Activated T-cell treated with anti-CD3 and anti-CD28 coated beads, Interleukin-2, amount 50 U/mL, for 72 hours (primary cell): ENCODE data around the gene APCDD1L. TPM values are rescaled to one million over a fixed set of nuclear protein-coding genes. Genes with fewer than 3 reads are reported as not detected.
A peak's percentile ranks its signal among the peaks of the same experiment; 100 is the strongest.

Experiments used
- ATAC-seq, 2 donors: fragments of 150-1000 bp; cut with Tn5 transposase; replicated peaks in 1 of 2; 2 replicates each; pipeline ENCODE4 v1.10.0; 2021; ENCODE audit warnings: moderate library complexity in 2 of 2, mild to moderate bottlenecking in 1 of 2
- DNase-seq, 2 donors: peaks; one replicate each; pipeline ENCODE4 v3.0.0; 2021 to 2022; ENCODE audit warnings: mixed read lengths in 1 of 2
- H3K27ac Mint-ChIP-seq: one replicate; pipeline ENCODE4 v1.8.0; 2022; ENCODE audit warnings: mild to moderate bottlenecking, moderate library complexity, mixed read lengths
- H3K27me3 Mint-ChIP-seq: one replicate; pipeline ENCODE4 v1.8.0; 2022; ENCODE audit warnings: low read depth, mixed read lengths
- H3K36me3 Mint-ChIP-seq, 2 donors: one replicate each; pipeline ENCODE4 v1.8.0; 2022; ENCODE audit warnings: mixed read lengths in 2 of 2, mild to moderate bottlenecking in 1 of 2; ENCODE audit not compliant: insufficient read depth in 2 of 2
- H3K4me1 Mint-ChIP-seq: one replicate; pipeline ENCODE4 v1.8.0; 2022; ENCODE audit warnings: low read depth, mixed read lengths
- H3K4me3 Mint-ChIP-seq, 2 donors: one replicate each; pipeline ENCODE4 v1.8.0; 2022; ENCODE audit warnings: mild to moderate bottlenecking in 2 of 2, mixed read lengths in 2 of 2, moderate library complexity in 2 of 2
- H3K9me3 Mint-ChIP-seq, 2 donors: one replicate each; pipeline ENCODE4 v1.8.0; 2022; ENCODE audit warnings: mixed read lengths in 2 of 2
- total RNA-seq, 2 donors: library from RNA; stranded (reverse); gene quantifications; one replicate each; pipeline ENCODE4 v1.2.3, GENCODE V29; 2022

APCDD1L gene
- total RNA-seq, 2 donors from 2014 or later, result not detected

- no peak overlapping the region for H3K27ac Mint-ChIP-seq
- H3K4me3 Mint-ChIP-seq, result no peak overlapping the region
- H3K36me3 Mint-ChIP-seq, result peaks cover 8 to 12% of the 10 kb centered on the region in 2 donors
- peaks cover 8% of the 10 kb centered on the region for H3K4me1 Mint-ChIP-seq
- H3K9me3 Mint-ChIP-seq, result peaks cover 3 to 9% of the 10 kb centered on the region in 2 donors
- DNase-seq, result no peak
- peaks cover 20% of the 10 kb centered on the region for H3K27me3 Mint-ChIP-seq
- ATAC-seq, result no peak
Measured at GRCh38 chr20:58483051-58483450, 32.1 kb downstream of the APCDD1L start.

GRCh38 chr20:58482416-58482815 is 32.8 kb downstream of the APCDD1L start:
- H3K4me3 Mint-ChIP-seq, result no peak overlapping the region
- ATAC-seq, result no peak
- H3K36me3 Mint-ChIP-seq, result peaks cover 8 to 12% of the 10 kb centered on the region in 2 donors
- H3K27me3 Mint-ChIP-seq, result peaks cover 20% of the 10 kb centered on the region
- peaks cover 8% of the 10 kb centered on the region for H3K4me1 Mint-ChIP-seq
- no peak for DNase-seq
- H3K9me3 Mint-ChIP-seq, result peaks cover 3 to 9% of the 10 kb centered on the region in 2 donors
- H3K27ac Mint-ChIP-seq, result no peak overlapping the region

GRCh38 chr20:58481481-58482021 is 33.6 kb downstream of the APCDD1L start:
- no peak overlapping the region for H3K27ac Mint-ChIP-seq
- peak; percentile 75 to 79 for ATAC-seq
- H3K4me1 Mint-ChIP-seq, result peaks cover 8% of the 10 kb centered on the region
- H3K27me3 Mint-ChIP-seq, result peaks cover 20% of the 10 kb centered on the region
- peaks cover 7 to 11% of the 10 kb centered on the region in 2 donors for H3K36me3 Mint-ChIP-seq
- peak; percentile 74 to 83 for DNase-seq
- peak overlapping the region in 1 of 2 donors; percentile 54 for H3K4me3 Mint-ChIP-seq
- H3K9me3 Mint-ChIP-seq, result peaks cover 3 to 9% of the 10 kb centered on the region in 2 donors

GRCh38 chr20:58480551-58481336 is 34.5 kb downstream of the APCDD1L start:
- no peak overlapping the region for H3K27ac Mint-ChIP-seq
- no peak overlapping the region for H3K4me3 Mint-ChIP-seq
- peaks cover 2 to 3% of the 10 kb centered on the region in 2 donors for H3K36me3 Mint-ChIP-seq
- no peak for DNase-seq
- H3K9me3 Mint-ChIP-seq, result peaks cover 0 to 1% of the 10 kb centered on the region in 2 donors
- ATAC-seq, result no peak
- H3K27me3 Mint-ChIP-seq, result peaks cover 20% of the 10 kb centered on the region
- peaks cover 8% of the 10 kb centered on the region for H3K4me1 Mint-ChIP-seq

- DNase-seq, result no peak
- Mint-ChIP-seq H3K9me3 (peaks cover 0 to 1% of the 10 kb centered on the region in 2 donors), H3K36me3 (peaks cover 0 to 2% of the 10 kb centered on the region in 2 donors), H3K27ac (no peak overlapping the region), H3K27me3 (peaks cover 20% of the 10 kb centered on the region), H3K4me3 (no peak overlapping the region), H3K4me1 (peaks cover 8% of the 10 kb centered on the region)
- ATAC-seq, result no peak
Measured at GRCh38 chr20:58479726-58480440, 35.3 kb downstream of the APCDD1L start.

- H3K9me3 Mint-ChIP-seq, result peaks cover 0 to 1% of the 10 kb centered on the region in 2 donors
- H3K27ac Mint-ChIP-seq, result no peak overlapping the region
- no peak overlapping the region for H3K4me3 Mint-ChIP-seq
- ATAC-seq, result no peak
- no peak for DNase-seq
- H3K36me3 Mint-ChIP-seq, result no peaks in the 10 kb centered on the region
- H3K4me1 Mint-ChIP-seq, result peaks cover 8% of the 10 kb centered on the region
- peaks cover 16% of the 10 kb centered on the region for H3K27me3 Mint-ChIP-seq
Measured at GRCh38 chr20:58478141-58478805, 36.9 kb downstream of the APCDD1L start.

- Mint-ChIP-seq H3K9me3 (peaks cover 0 to 1% of the 10 kb centered on the region in 2 donors), H3K4me3 (no peak overlapping the region), H3K4me1 (no peaks in the 10 kb centered on the region), H3K36me3 (no peaks in the 10 kb centered on the region), H3K27ac (no peak overlapping the region), H3K27me3 (no peaks in the 10 kb centered on the region)
- DNase-seq, result no peak
- ATAC-seq, result no peak
Measured at GRCh38 chr20:58475466-58475865, 39.7 kb downstream of the APCDD1L start.

- Mint-ChIP-seq H3K4me3 (no peak overlapping the region), H3K27ac (no peak overlapping the region), H3K9me3 (peaks cover 0 to 1% of the 10 kb centered on the region in 2 donors), H3K4me1 (no peaks in the 10 kb centered on the region), H3K27me3 (no peaks in the 10 kb centered on the region), H3K36me3 (no peaks in the 10 kb centered on the region)
- ATAC-seq (no peak), DNase-seq (no peak)
Measured at GRCh38 chr20:58473453-58474425, 41.5 kb downstream of the APCDD1L start.

- ATAC-seq (no peak), DNase-seq (no peak)
- Mint-ChIP-seq H3K27ac (no peak overlapping the region), H3K36me3 (no peaks in the 10 kb centered on the region), H3K27me3 (no peaks in the 10 kb centered on the region), H3K4me3 (no peak overlapping the region), H3K4me1 (no peaks in the 10 kb centered on the region), H3K9me3 (no peaks in the 10 kb centered on the region)
Measured at GRCh38 chr20:58472273-58473018, 42.8 kb downstream of the APCDD1L start.

- ATAC-seq (no peak), DNase-seq (no peak)
- Mint-ChIP-seq H3K4me3 (no peak overlapping the region), H3K4me1 (no peaks in the 10 kb centered on the region), H3K27ac (no peak overlapping the region), H3K36me3 (no peaks in the 10 kb centered on the region), H3K27me3 (no peaks in the 10 kb centered on the region), H3K9me3 (no peaks in the 10 kb centered on the region)
Measured at GRCh38 chr20:58471193-58472164, 43.7 kb downstream of the APCDD1L start.
